HEK293T (cell line): ENCODE measurements around the gene KRT85.

Experiments
- ARNT ChIP-seq: fragments of 450-650 bp; IDR thresholded peaks from 2 replicates; pipeline ENCODE4 v1.6.1; 2017; ENCODE audit warnings: mild to moderate bottlenecking
- BHLHE40 ChIP-seq: fragments of 450-650 bp; IDR thresholded peaks from 2 replicates; pipeline ENCODE4 v1.6.1; 2016; ENCODE audit warnings: mild to moderate bottlenecking, moderate library complexity, borderline replicate concordance
- ELF4 ChIP-seq: fragments of 450-650 bp; IDR thresholded peaks from 2 replicates; pipeline ENCODE4 v1.6.1; 2017; ENCODE audit warnings: antibody characterized with exemption
- FOXA1 ChIP-seq: fragments of 450-650 bp; IDR thresholded peaks from 2 replicates; pipeline ENCODE4 v1.6.1; 2016; ENCODE audit warnings: mild to moderate bottlenecking
- FOXK2 ChIP-seq: fragments of 450-650 bp; IDR thresholded peaks from 2 replicates; pipeline ENCODE4 v1.6.1; 2016; ENCODE audit warnings: mild to moderate bottlenecking
- FOXM1 ChIP-seq: fragments of 450-650 bp; IDR thresholded peaks from 2 replicates; pipeline ENCODE4 v1.6.1; 2017; ENCODE audit warnings: mild to moderate bottlenecking, borderline replicate concordance
- NFRKB ChIP-seq: fragments of 450-650 bp; IDR thresholded peaks from 2 replicates; pipeline ENCODE4 v1.6.1; 2016; ENCODE audit warnings: mild to moderate bottlenecking, moderate library complexity
- PKNOX1 ChIP-seq: fragments of 450-650 bp; IDR thresholded peaks from 2 replicates; pipeline ENCODE4 v1.6.1; 2016
- SP1 ChIP-seq: fragments of 450-650 bp; IDR thresholded peaks from 2 replicates; pipeline ENCODE4 v1.6.1; 2017
- SUZ12 ChIP-seq: fragments of 450-650 bp; IDR thresholded peaks from 2 replicates; pipeline ENCODE4 v1.6.1; 2016; ENCODE audit warnings: mild to moderate bottlenecking
- TARDBP ChIP-seq: fragments of 450-650 bp; IDR thresholded peaks from 2 replicates; pipeline ENCODE4 v1.6.1; 2016
- ZNF384 ChIP-seq: fragments of 450-650 bp; IDR thresholded peaks from 2 replicates; pipeline ENCODE4 v1.6.1; 2016

GRCh38 chr12:52389313-52390207, 22.3 kb upstream of the KRT85 start:
- TF ChIP-seq TARDBP = no peak
- TF ChIP-seq SP1 = no peak
- TF ChIP-seq FOXA1 = no peak
- TF ChIP-seq SUZ12 = no peak
- no peak for TF ChIP-seq ZNF384
- TF ChIP-seq ARNT = no peak
- no peak for TF ChIP-seq FOXM1
- no peak for TF ChIP-seq BHLHE40
- TF ChIP-seq FOXK2 = no peak
- TF ChIP-seq PKNOX1 = no peak
- no peak for TF ChIP-seq NFRKB
- TF ChIP-seq ELF4 = no peak
